NAMALWA (cell line): ENCODE measurements around the gene NALCN.

ENCODE experiments used
- DNase-seq: peaks from one replicate; pipeline ENCODE4 v3.0.0-alpha.2; 2015; ENCODE audit warnings: low spot score

The NALCN gene

DNA sequence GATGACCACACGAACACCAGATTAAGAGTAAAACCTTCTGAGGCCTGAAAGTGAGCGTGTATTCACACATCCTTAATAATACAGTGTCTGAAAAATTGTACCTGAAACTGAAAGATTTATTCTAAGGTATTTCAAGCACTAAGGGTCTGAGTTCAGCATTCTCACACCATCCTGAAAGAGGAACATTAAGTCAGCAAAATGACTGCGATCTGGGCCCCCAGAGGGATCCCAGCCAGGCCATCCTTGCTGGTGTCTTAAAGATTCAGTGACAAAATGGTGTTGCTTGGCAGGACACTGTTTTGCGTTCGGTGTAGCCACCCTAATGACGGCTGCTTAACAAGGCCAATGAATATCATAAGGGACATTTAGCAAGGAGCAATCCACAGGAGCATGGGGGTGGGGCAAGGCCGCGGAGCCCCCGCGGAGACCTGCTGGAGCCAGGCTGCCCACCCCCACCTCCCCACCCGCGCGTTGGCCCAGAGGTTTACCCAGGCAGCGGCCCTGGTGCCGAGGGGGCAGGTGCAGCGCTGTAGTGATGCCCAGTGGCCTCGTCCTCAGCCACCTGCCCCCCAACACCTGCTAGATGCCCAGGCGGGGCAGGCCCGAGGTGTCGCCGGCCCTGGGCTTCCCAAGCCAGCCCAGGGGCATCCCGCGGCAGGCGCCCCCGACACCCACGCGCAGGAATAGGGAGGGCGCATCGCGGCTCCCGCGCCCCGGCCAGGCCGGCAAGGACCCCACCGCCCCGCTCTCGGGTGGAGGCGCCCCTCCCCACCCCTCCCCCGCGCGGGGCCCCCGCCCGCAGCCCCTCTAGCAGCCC, 742 bp downstream of the NALCN start:
- DNase-seq, result no peak

DNA sequence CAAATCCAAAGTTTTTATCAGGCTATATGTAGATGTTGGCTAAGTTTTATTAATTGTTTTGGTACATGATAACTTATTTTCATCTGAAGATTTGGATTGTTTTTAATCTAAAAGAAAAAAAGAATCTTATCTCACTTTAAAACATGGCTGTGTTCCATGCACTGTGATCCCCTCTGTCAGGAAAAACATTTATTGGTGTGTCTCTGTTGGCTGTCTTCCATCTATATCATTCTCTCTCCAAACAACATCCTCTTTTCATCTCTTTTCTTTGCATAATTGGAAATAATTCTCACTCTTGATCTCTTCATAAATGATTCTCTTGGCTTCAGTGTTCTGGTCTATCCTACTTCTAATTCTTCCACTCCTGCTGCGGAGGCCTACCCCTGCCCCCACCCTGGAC, 4.2 kb downstream of the NALCN start:
- no peak for DNase-seq

DNA sequence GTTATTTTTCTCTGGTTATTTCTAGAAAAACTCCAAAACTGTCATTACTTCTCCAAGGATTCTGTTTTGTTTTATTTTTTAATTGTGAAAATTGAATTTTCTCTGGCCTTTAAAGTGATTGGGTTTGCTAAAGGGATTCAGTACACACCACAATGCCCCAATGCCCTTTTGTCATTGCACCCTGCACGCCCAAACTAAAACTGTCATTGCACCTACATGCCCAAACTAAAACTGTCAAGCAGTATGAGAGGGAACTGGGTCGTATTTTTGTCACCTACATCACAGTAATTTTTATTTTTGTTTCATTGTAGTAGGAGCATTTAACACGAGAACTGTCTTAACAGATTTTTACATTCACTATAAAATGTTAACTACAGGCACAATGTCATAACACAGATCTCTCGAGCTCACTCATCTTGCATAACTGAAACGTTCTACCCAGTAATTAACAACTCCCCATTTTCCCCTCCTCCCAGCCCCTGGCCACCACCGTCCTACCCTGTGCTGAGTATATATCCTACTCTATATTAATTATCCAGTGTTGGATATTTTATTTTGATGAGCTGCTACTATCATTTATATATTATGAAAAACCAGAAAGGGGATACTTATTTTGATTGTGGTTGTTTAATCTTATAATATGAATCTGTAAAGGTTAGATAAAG, 7.2 kb downstream of the NALCN start:
- DNase-seq, result no peak

DNA sequence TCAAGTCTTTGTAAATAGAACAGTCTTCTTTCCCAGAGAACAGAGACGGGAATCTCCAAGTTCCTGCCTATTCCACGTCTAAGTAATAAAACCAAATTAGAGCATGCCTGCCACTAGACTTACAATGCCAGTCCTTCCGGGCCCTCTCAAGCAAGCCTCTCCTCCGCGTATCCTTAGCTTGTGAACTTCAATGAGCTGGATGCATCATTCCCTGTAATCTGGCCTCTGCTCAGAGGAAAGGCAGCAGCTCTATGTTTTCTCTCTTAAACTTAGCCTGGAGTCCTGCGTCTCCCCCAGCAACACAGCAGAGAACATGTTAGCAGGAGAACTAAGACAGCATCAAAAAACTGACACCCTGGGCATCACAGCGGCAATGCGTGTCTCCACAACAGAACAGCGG, 8.2 kb downstream of the NALCN start:
- no peak for DNase-seq

DNA sequence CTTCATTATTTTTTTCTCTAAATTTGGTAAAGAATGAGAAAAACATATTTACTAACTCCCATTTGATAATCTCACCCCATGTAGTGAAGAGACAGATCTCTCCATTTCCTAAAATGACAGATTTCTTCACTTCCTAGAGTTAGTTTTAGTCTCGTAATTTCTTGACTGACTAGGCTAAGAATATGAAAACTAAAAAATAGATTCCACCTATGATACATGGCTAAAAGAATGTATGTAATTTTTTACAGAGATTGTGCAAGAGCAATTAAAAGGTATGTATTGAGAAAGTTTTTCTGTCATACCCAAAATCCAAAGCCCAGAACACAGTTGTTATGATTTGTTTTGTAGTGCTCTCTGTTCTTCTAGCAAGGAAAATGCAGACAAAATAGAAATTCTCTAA, 9.5 kb downstream of the NALCN start:
- DNase-seq, result no peak

DNA sequence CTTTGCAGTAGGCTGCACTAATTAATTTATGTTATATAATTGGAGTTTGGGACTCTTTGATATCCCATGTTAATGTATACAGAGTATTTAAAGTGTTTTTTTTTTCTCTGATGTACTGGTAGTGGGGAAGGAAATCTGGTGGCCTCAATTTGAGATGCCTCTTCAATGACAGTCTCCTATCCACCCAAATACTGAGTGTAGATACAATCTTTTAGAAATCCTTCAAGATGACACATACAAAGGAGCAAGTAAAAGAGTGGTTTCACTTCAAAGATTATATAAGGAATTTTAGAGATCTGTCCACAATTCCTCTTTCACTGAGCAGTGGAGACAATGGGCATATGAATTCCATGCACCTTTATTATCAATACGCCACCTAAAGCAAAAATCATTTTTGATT, 15.1 kb downstream of the NALCN start:
- DNase-seq, result no peak

DNA sequence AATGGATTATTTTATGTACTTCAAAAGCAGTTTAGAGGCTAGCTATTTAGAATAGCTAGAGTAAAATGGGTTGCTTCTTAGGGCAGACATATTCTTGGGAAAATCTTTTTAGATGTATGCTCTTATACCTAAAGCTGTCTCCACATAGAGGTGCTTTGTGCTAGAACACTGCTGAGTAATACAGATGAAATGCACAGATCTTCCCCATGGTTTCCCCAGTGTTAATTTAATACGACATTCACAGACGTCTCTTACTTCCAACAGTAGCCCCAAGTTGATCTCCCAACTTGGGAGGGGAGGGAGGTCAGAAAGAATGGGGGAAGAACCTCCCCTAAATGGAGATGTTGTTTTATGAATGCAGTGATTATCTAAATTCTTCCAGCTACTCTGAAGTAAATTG, 16.9 kb downstream of the NALCN start:
- DNase-seq, result no peak

DNA sequence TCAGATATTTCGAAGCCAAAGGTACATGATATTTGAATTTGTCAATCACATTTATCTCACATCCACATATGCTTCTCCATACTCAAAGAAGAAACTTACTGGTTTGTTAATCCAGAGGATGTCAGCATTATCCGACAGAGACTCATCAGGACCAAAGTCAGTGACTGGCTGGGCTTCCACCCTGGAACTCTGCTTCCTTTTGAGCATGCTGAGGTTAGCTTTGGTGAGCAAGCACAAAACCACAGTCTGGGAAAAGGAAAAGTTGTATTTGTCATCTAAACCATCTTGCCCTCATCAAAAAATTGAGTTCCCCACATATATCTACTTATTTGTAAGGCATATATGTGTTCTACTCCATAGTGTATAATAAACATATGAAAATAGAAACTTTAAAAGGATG, 17.4 kb downstream of the NALCN start:
- DNase-seq, result no peak

DNA sequence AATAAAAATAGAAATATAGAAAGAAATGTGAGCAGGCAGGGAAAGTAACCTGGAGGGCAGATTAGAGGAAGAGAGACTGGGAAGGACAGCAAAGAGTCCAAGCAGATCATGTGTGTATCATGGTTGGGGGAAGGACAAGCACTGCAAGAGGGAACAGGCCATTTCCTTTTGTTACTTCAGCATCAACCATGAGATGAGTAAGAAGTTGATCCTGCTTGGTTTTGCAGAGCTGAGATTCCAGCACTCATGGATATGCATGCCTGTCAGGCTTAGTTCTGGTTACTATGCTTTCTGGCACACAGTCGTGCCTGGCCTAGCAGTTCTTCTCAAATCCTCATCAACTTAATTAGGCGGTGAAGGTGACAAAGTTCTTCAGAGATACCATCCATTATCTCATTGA, 18.1 kb downstream of the NALCN start:
- DNase-seq, result no peak

DNA sequence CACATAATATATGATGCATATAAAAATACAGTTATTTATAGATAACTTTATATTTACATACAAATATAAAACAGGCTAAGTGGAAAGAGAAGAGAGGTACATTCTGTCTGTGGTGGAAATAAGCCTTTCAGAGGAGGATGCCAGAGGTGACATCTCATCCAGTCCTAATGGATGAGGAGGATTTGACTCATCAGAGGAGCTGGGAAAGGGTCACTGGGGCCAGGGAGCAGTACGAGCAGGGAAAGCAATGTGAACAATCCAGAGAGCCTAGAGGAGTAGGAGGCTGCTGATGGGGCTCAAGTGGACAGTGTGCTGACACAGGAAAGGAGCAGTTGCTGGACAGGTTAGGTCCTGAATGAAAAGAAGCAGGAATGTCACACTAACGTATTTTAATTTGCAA, 18.6 kb downstream of the NALCN start:
- no peak for DNase-seq

DNA sequence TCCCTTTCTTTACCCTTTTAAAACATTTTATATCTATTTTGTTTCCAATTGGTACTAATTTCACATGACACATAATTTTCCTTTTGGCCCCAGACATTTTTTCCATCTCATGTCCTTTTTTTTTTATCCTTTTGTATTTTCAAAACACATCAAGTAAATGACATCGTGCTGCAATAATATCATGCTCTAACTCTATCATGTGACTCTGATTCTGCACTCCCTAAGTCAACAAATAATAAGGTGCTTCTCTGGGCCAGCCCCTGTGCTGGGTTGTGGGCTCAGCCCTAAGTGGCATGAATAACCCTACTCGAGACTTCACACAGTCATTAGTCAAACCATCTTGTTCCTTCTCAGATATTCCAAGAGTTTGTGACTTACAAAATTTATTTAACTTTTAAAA, 21.7 kb downstream of the NALCN start:
- no peak for DNase-seq

DNA sequence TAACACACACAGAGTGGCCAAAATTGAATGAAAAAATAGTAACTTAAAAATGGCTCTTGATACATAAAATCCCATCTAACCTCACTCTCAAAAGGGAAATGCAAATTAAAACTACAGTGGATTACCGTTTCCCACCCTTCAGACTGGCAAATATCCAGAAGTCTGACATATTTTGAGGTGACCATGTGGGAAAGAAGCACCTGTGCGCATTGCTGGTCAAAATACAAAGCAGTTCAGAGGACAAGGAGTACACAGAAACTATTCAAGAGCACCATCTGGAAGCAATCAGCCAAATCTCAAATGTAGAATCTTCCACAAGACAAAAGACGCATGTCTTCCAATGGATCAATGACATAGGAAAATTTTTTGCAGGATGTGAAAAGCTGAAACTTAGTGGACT, 23.2 kb downstream of the NALCN start:
- DNase-seq, result no peak

DNA sequence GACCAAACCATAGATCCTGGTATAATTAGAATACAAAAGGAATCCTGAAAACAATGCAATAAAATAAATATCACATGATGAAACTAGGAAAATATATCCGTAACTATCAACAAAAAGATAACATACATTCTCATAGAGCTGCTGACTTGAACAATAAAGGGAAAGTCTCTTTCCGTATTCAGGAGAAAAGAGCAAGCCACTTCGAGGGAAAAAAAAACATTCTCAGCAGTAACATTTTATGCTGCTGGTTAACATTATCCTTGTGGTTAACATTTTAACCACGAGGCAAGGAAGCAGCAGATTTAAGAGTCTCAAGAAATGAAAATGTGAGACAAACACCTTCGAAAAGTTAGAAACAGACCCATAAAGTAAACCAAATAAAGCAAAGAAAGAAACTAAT, 25.8 kb downstream of the NALCN start:
- no peak for DNase-seq

DNA sequence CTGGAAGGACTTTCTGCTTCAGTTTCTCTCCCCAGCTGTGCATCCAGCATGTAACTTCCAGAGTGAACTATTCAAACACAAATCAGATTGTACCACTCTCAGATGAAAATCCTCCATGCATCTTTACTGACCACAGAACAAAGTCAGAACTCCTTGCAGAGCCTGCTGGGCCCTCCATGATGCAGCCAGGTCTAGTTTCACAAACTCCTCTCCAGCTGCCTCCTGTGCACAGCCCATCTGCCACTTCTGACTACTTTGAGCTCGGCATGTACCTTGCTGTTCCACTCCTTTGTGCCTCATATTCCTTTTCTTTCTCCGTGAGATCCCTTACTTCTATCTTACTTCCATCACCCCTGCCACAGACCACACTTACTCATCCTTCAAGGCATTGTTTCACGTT, 31.4 kb downstream of the NALCN start:
- no peak for DNase-seq

DNA sequence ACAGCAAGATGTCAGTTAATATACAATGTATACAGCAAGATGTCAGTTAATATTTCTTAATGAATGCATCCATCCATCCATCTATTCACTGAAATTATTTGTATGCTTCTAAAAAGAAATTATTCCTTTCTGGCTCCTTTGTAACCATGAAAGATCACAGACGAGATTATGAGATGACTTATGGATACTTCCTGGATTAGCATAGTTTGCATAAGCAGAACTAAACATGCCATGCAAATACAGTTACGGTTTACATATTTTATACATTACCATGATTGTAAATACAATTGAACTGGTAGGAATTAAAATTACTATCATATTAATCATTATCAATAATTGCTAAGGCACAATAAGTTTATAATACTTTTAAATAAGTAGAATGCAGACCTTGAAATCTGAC, 32.7 kb downstream of the NALCN start:
- no peak for DNase-seq

DNA sequence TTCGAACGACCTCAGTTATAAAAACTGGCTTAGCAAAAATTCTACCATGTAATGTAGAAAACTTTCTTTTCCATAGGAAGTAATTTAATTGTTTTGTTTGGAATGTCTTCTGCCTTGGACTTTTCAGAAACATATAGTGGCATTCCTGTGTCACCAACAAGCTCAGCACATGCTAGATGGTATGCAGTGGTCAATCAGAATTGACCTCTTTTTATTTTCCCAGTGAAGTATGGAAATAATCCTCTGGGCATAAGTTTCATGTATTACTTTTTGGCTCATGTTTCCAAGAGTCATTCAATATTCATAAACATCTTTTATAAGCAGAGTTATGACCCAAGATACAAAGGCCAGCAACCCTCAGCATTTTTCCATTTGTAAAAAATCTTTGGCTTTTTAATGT, 33.6 kb downstream of the NALCN start:
- no peak for DNase-seq

DNA sequence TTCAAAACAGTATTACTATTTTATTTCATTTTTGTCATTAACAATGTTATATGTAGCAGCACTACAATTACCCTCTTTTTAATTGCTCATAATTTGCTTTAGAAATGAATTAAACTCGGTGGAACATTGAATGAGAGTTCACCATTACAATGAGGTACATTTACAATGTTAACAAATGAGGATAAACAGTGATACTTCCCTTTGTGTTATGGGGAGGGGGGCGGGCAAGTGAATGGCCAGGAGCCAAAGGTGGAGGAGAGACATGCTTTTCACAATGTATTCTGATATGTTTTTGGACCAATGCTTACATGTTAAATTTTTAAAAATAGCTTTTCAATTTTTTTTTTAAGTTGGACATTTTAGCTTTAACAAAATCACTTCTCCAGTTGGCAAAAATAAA, 34.2 kb downstream of the NALCN start:
- no peak for DNase-seq

DNA sequence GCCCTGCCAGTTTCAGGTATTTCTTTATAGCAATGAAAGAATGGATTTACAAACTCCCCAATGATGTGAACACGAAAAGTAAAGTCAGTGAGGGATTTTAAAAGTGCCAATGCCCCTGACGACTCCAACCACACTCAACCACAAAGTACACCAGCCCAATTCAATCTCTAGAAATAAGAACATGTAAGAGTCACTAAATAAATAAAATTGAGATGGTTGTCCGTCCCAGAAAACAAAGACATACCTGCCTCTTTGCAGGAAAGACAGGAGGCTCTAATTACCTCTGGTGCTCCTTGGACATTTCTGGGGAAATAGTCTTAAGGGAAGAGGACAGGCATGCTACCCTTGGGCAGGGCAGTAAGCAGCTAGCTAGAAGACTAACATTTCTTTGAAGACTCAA, 55.8 kb downstream of the NALCN start:
- no peak for DNase-seq

DNA sequence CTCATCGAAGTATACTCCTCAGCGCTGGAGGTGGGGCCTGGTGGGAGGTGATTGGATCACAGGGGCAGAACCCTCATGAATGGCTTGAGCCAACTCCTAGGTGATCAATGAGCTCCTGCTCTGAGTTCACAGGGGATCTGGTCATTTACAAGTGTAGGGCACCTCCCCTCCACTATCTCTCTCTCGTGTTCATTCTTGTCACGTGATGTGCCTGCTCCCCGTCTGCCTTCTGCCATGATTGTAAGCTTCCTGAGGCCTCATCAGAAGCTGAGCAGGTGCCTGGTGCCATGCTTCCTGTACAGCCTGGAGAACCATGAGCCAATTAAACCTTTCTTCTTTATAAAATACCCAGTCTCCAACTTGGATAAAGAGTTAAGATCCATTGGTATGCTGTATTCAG, 61.4 kb downstream of the NALCN start:
- no peak for DNase-seq

DNA sequence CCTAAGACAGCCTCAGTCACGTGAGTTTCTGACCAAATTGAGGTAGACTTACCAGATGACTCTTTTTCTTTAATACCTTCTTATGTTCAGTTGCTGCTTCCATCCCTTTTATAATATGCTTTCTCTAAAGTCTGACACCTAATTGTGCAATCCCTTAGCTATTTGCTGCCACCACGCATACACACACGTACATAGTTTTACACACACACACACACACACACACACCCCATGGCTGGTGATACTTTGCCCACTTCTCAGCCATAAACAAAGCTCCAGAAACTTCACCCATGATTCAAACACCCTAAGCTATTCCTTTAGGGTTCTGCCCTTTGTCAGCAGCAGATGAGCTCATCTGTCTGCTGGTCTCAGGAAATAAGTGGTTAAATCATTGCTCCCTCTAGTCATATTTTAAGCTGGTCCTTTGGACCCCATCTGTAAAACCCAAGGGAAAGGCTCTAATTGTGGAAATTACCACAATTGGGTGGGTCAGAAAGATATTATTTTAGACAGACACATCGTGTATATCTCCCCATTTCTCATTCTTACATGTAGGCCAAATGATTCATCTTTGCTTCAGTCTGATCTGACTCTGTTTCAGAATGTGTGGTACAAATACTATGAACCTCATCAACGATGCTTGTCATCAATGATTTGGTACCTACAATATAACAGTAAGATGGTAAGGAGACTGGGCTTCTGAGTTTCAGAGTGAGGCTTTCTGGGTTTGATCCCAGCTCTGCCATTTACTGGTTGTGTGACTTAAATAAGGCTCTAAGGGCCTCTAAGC, 69.2 kb downstream of the NALCN start:
- no peak for DNase-seq

DNA sequence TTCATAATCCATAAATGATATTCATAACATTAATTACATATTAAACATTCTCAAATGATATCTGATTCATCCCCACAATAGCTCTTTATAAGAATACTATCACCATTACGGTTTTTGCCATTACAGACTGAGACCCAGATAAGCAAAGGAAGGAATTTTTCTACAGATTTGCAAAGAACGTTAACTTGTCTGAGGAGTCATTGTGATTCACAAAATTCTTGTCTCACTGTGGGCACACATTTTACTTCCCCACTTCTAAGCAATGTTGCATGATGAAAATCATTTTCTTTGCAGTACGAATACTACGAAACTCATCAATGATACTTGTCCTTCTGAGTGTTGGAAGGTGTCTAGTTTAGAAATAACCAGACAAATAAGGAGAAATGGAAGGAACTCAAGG, 70.1 kb downstream of the NALCN start:
- DNase-seq, result no peak

DNA sequence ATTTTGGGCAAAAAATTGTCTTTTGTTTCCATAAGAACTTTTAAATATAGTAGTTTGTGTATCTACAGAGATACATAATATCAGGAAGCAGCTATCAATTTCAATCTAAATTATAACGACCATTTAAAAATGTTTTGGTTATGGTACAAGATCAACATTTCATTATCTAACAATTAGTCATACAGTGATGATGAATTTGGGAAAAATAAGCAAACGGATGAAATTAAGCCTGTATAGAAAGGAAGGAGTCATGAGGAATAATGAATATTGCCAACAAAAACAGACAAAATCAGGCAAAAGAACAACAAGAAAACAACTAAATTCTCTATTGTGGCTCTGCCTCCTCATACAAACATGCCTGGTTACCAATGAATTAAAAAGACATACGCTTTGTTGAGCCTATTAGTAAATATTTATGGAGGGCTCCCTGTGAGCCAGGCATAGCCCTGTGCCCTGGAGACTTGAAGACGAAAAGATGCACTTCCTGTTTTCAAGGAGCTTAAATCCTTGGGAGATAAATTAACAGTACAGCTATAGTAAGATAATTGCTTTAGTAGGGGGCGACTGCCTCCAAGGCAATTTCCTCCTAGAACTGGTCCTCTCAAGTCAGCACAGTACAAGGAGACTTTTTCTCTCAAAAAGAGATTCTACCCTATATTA, 73.0 kb downstream of the NALCN start:
- no peak for DNase-seq

DNA sequence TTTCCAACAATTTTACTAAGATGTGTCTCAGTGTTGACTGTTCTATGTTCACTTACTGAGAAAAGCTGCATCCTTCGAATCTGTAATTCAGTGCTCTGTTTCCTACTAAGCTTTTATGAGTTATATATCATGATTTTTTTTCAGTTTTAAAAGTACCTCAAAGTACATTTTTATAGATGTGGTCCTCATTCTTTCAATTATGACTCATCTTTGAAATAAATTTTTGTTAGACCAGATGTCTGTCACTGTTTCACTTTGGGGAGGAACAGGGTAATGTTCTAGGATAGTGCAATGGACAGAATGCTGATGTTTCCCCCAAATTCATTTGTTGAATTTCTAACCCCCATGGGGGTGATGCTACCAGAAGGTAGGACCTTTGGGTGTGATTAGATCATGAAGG, 74.8 kb downstream of the NALCN start:
- no peak for DNase-seq
